HepG2 (cell line): ENCODE data around the gene WNK1. TPM values are rescaled to one million over a fixed set of nuclear protein-coding genes. Genes with fewer than 3 reads are reported as not detected.

Experiments
- FOSL2 ChIP-seq: sonication (generic); formaldehyde crosslinking; IDR thresholded peaks from 2 replicates; pipeline ENCODE4 v1.4.0; 2020; ENCODE audit warnings: missing genetic modification reagents
- FOXP1 ChIP-seq, 2 experiments: fragments of 450-650 bp in 1 of 2; IDR thresholded peaks; 2 replicates each; pipeline ENCODE4 v1.6.1; 2017 to 2018; ENCODE audit warnings: antibody characterized with exemption in 1 of 2
- HMG20A ChIP-seq: IDR thresholded peaks from 2 replicates; pipeline ENCODE4 v1.6.1; 2016; ENCODE audit warnings: borderline replicate concordance
- HNF1A ChIP-seq, 2 experiments: sonication (generic) in 1 of 2; formaldehyde crosslinking in 1 of 2; IDR thresholded peaks; 2 replicates each; pipeline versions ENCODE4 v1.4.0 to v1.6.1; 2016 to 2020; ENCODE audit warnings: borderline replicate concordance in 1 of 2, low read depth in 1 of 2, mild to moderate bottlenecking in 1 of 2, missing genetic modification reagents in 1 of 2
- SMARCC2 ChIP-seq: fragments of 450-650 bp; IDR thresholded peaks from 2 replicates; pipeline ENCODE4 v1.6.1; 2017; ENCODE audit warnings: antibody characterized with exemption, mild to moderate bottlenecking
- ZNF205 ChIP-seq: IDR thresholded peaks from 2 replicates; pipeline ENCODE4 v1.6.1; 2018; ENCODE audit warnings: missing biosample characterization, missing genetic modification reagents
- ZNF441 ChIP-seq: sonication (generic); formaldehyde crosslinking; IDR thresholded peaks from 2 replicates; pipeline ENCODE4 v1.7.0; 2021; ENCODE audit warnings: missing genetic modification reagents, borderline replicate concordance
- ZNF513 ChIP-seq: sonication (generic); formaldehyde crosslinking; conservative IDR thresholded peaks from 2 replicates; pipeline ENCODE4 v1.5.0; 2020; ENCODE audit warnings: missing genetic modification reagents
- ZNF879 ChIP-seq: sonication (generic); formaldehyde crosslinking; IDR thresholded peaks from 2 replicates; pipeline ENCODE4 v1.8.1; 2023; ENCODE audit warnings: missing genetic modification reagents
- polyA plus RNA-seq, 8 experiments: library from polyadenylated mRNA; depleted of rRNA in 3 of 8; stranded (reverse) in 7 of 8; unstranded in 1 of 8; fragments of >200 nt; fragmentation: Illumina TruSeq in 4 of 8; extraction: Trizol in 4 of 8; gene quantifications; 2 replicates each; pipeline versions ENCODE4 v1.2.1 to v1.2.3, GENCODE V29; 2011 to 2016; ENCODE audit warnings: low read depth in 4 of 8, missing spikeins in 1 of 8, mixed read lengths in 1 of 8; ENCODE audit not compliant: insufficient read depth in 1 of 8
- total RNA-seq, 5 experiments: library from RNA; depleted of rRNA; stranded (reverse); fragments of >200 nt; fragmentation: Illumina TruSeq; extraction: Trizol; gene quantifications; 2 replicates each; pipeline ENCODE4 v1.2.3, GENCODE V29; 2016; ENCODE audit warnings: low read depth in 1 of 5

The WNK1 gene
- total and polyA plus RNA-seq, 2 of the 13 experiments (the other 11 are each of a cell fraction or from before 2014, with no cell fraction given), result 31.1 to 54.8 TPM

DNA sequence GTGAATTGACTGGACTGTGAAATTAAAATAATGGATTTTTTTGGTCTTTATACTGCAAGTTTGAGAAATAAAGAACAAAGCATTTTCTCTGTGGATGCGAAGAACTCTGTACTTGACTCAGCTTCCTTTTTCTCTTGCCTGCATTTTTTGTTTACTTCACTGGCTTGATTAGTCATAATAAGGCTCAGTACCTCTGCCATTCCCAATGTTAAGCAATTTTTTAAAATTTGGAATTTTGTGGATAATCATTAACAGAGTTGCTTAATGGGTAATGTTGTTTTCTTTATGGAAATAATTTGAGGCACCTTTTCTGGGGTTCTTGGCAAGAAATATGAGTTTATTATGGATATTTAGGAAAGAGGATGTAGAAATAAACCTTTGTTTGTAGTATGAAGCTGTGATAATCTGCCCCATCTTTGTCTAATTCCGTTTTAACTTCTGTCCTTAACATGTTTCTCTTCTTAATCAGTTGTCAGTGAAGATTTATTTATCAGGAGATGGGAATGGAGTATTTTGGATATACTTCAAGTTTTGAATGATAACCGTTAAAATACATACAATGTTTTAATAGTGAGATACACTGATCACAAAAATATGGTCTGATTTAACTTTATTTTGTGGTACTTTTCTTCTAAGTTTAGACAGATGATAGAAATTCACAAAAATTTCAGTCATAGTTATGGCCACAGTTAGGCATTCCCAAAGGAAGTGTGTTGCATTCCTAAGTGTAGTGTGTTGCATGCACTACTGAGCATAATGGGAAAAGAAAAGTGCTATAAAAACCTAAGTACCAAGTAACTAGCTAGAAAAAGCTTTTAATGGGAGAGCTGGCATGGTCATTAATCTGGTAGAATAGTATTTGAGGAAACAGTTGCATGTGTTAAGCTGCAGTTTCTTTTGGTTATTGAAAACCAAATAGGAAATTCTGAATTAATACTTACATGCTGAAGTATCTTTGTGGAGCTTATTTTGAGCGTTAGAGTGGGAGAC, 27.7 kb downstream of the WNK1 start (continued):
- TF ChIP-seq FOSL2 (CRISPR knock-in tag), result no peak
- no peak for TF ChIP-seq ZNF513 (CRISPR knock-in tag)
- no peak for TF ChIP-seq HMG20A (CRISPR knock-in tag)
- no peak for TF ChIP-seq ZNF205 (CRISPR knock-in tag)
- no peak for TF ChIP-seq ZNF879 (CRISPR knock-in tag)
- TF ChIP-seq FOXP1 (IDR thresholded peaks at IDR 0.05), result no peak
- TF ChIP-seq FOXP1 (CRISPR knock-in tag; IDR thresholded peaks at IDR 0.05), result peak; percentile 34; the same call in 1 of the 2 replicates
- no peak for TF ChIP-seq ZNF441 (CRISPR knock-in tag)
- TF ChIP-seq HNF1A (IDR thresholded peaks at IDR 0.05; ENCODE audit: low read depth), result peak; percentile 67; the same call in 1 of the 2 replicates
- no peak for TF ChIP-seq HNF1A (CRISPR knock-in tag; IDR thresholded peaks at IDR 0.05; ENCODE audit: borderline replicate concordance)
- no peak for TF ChIP-seq SMARCC2
- TF ChIP-seq, all 625 proteins: peak for 8
